Adrenal gland (tissue), 5 donors: ENCODE results near the gene CYP24A1.

ENCODE experiments used
- POLR2A ChIP-seq, 2 donors: fragments of 450-650 bp; IDR thresholded peaks; one replicate each; pipeline ENCODE4 v1.6.1; 2017; ENCODE audit warnings: antibody characterized with exemption in 2 of 2, mild to moderate bottlenecking in 2 of 2, moderate library complexity in 1 of 2
- TF ChIP-seq, protein P1 (sequence below), 6 experiments: fragments of 450-650 bp in 4 of 6; fragments of 200-600 bp in 2 of 6; sonication (generic) in 1 of 6; IDR thresholded peaks; 1 replicate in 5 of 6; 2 replicates in 1 of 6; pipeline versions ENCODE4 v1.5.1 to v1.8.0; 2016 to 2021; ENCODE audit warnings: antibody characterized with exemption in 6 of 6, mild to moderate bottlenecking in 2 of 6, moderate library complexity in 1 of 6
- donor health status: DM: no; HTN: no; CAD: no.

- TF ChIP-seq, protein P1, sequence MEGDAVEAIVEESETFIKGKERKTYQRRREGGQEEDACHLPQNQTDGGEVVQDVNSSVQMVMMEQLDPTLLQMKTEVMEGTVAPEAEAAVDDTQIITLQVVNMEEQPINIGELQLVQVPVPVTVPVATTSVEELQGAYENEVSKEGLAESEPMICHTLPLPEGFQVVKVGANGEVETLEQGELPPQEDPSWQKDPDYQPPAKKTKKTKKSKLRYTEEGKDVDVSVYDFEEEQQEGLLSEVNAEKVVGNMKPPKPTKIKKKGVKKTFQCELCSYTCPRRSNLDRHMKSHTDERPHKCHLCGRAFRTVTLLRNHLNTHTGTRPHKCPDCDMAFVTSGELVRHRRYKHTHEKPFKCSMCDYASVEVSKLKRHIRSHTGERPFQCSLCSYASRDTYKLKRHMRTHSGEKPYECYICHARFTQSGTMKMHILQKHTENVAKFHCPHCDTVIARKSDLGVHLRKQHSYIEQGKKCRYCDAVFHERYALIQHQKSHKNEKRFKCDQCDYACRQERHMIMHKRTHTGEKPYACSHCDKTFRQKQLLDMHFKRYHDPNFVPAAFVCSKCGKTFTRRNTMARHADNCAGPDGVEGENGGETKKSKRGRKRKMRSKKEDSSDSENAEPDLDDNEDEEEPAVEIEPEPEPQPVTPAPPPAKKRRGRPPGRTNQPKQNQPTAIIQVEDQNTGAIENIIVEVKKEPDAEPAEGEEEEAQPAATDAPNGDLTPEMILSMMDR (IDR thresholded peaks at IDR 0.05) = no peak
- no peak for TF ChIP-seq POLR2A (IDR thresholded peaks at IDR 0.05)
These were observed 24.6 kb downstream of the CYP24A1 start for GRCh38 chr20:54148947-54149764.
